Erythroblast (primary cell): ENCODE results near the gene AMIGO1.

Experiments used
- GATA1 ChIP-seq: IDR thresholded peaks from 2 replicates; pipeline ENCODE4 v1.6.1; 2011; ENCODE audit warnings: low read depth, mild to moderate bottlenecking, control low read depth, low read length, moderate library complexity
- POLR2A ChIP-seq: IDR thresholded peaks from 2 replicates; pipeline ENCODE4 v1.6.1; 2011; ENCODE audit warnings: mild to moderate bottlenecking, low read length

DNA sequence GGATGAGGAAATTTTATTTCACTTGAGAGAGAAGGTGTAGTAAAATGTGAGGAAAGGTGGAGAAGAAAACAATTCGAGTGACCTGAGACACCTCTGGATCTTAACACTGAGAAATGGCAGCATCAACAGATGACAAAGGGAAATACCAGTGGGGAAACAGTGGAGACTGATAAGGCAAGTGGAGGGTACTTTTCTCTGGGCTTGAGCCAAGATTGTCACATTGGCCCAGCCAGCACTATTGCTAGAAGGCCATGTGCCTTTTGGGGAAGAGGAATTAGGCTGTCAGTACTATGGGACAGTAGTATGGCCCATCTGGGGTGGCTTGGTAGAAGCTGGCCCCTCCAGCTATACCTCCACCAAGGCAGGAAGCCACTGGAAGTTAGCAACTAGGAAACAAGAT is 34.8 kb downstream of the AMIGO1 start:
- TF ChIP-seq POLR2A = no peak
- TF ChIP-seq GATA1 = no peak
